Measurements from ENCODE around the gene CACNA1C.

The CACNA1C gene

DNA sequence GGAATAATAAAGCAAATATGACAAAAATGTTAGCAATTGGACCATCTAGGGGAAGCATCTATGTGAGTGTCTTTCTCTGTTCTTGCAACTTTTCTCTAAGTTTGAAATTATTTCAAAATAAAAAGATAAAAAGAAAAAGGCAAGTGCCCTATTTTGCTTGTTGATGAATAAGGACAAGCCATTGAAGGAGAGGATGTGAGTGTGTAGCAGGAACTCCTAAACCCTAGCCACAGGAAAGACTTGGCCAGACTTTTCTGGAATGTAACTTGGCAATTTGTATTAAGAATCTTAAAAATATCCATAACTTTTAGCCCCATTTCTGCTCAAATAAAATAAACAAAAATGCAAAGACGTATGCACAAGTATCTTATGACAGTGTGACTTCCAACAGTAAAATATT, 279.4 kb downstream of the CACNA1C start:
- no peak for DNase-seq

DNA sequence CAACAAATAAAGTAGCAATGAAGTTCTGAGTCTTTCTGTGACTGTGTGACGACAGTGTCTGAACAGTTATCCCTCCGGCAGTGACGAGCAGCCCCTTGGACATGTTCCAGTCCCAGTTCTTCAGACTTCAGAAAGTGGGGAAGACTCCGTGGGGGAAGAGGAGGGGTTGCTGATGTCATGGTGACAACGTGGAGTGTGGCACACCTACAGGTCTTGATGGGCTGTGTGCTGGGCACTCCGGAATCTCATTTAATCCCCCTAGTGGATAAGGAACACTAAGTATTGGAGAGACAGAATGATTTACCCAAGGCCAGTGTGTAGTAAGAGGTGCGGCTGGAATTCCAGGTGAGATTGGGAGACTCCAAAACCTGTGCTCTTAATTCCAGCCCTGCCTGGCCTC, 280.2 kb downstream of the CACNA1C start:
- DNase-seq = no peak

DNA sequence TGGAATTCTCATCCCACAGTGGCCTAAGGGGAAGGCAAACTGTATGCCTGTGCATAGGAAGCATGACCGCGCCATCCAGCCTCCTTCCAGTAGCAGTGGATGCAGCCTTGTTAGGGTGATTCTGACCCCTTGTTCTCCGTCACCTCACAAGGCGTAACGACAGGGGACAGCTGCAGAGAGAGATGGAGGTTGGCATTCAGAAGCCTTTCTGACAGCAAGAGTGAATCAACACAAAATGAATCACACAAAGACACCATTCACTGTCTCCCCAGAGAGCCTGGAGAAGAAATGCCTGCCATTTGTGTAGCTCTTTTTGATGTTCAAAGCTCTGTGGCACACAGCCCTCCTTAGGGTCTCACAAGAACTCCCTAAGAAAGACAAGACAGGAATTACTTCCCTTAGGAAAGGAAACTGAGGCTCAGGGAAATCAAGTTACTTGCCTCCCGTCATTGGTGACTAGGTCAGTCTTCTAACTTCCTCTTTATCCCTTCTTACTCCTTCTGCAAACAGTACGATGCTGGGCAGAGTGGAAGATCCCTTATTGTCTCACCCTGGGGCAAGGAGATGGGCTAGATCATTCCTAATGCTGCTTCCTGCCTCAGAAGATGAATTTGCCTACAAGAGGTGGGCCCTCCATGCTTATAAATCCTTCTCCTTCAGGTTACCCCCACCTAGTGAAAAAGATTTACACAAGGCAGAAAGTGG, 280.9 kb downstream of the CACNA1C start:
- DNase-seq = no peak

DNA sequence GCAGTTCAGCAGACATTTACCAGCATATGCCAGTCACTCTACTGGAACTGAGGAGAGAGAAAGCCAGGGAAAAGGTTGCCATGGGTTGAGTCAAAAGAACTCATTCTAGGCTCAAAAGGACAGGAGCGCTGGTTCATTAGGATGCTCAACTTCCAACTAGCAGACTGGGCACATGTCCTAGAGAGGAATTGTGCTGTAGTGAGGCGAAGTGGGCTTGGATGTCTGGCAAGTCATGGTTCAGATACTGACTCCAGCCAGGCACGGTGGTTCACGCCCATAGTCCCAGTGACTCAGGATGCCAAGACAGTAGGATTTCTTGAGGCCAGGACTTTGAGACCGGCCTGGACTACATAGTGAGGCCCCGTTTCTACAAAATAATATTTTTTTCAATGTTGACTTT, 281.5 kb downstream of the CACNA1C start:
- DNase-seq = no peak

DNA sequence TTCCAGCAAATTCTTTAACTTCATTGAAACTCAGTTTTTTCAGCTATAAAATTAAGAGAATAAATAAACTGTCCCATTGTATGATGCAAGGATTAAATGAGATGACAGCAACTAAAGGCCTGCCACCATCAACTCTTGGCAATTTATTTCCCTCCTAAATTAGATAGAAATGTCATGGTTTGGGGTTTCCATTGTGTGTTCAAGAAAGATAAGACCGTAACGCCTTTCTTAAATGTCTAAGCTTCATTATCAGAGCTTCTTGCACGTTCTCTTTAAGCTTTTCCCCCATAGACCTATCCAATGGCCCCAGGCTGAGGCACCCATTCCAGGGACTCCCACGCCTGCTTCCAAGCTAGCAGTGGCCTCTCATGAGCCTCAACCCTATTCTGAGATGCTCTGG, 281.9 kb downstream of the CACNA1C start:
- no peak for DNase-seq

DNA sequence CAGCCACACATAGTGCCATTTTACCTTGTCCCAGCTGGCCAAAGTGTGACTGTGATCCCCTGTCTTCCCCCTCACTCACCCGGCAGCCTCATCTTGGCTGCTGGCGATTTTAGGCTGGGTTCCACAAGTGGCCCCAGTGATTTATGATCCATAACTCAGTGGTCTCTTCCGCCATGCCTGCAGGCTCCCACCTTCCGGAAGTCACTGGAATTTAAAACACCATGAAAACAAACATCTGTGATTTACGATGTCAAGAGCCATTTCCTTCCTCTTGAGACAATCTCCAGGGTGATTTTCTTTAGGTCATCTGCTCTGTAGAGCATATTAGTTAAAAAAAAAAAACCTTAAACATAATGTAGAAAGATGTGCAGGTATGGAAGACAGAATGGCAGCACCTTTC, 282.3 kb downstream of the CACNA1C start:
- DNase-seq = no peak

DNA sequence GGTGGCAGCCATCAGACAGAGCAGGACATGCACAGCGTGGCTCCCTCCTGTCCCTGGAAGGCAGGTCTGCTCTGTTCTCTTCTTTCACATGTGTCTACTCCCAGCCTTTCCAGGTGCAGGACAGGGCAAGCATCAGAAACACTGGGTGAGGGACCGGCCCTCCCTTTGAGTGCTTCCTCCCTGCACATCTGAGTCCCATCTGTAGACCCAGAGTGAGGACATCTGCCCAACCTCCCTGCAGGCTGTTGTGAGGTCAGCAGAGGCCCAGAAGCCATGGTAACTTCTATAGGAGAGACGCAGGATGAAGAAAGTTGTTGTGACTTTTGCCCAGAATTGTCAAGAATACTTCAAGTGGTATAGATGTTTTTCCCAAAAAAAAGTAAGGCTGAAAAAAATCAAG, 282.7 kb downstream of the CACNA1C start:
- no peak for DNase-seq

DNA sequence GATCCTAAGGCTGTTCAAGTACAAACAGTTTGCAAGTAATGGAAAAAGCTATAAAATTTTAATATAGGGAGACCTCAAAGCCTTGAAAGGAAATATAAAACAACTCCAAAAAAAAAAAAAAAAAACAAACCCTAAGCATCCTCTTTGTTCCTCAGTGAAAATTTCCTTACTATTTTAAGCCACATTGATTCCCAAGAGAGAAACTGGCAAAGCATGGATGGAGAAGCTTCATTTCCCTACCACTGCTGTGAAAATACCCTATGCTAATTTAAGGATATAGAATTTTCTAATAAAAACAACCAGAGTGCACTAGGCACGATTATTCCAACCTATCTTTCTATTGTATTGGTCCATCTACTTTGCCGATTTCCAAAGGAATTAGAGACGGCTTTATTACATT, 283.1 kb downstream of the CACNA1C start:
- DNase-seq = no peak

DNA sequence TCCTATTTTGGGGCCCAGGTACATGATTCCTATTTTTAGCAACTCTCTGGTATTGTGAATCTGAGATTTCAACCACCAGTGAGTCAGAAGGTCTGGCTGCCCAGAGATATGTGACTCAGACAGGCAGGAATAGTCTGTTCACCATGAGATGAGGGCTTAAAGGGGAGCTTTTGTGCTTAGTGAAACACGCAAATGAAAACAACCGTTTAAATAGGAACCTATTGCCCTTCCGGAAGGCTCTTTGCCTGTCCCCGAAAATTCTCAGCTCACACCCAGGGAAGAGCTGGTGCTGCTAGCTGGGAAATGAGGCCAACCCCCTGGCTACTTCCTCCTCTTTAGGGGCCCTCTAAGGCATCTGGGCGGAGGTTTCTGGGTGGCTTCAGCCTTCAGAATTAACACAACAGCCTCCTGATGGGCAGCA, 283.6 kb downstream of the CACNA1C start:
- no peak for DNase-seq

DNA sequence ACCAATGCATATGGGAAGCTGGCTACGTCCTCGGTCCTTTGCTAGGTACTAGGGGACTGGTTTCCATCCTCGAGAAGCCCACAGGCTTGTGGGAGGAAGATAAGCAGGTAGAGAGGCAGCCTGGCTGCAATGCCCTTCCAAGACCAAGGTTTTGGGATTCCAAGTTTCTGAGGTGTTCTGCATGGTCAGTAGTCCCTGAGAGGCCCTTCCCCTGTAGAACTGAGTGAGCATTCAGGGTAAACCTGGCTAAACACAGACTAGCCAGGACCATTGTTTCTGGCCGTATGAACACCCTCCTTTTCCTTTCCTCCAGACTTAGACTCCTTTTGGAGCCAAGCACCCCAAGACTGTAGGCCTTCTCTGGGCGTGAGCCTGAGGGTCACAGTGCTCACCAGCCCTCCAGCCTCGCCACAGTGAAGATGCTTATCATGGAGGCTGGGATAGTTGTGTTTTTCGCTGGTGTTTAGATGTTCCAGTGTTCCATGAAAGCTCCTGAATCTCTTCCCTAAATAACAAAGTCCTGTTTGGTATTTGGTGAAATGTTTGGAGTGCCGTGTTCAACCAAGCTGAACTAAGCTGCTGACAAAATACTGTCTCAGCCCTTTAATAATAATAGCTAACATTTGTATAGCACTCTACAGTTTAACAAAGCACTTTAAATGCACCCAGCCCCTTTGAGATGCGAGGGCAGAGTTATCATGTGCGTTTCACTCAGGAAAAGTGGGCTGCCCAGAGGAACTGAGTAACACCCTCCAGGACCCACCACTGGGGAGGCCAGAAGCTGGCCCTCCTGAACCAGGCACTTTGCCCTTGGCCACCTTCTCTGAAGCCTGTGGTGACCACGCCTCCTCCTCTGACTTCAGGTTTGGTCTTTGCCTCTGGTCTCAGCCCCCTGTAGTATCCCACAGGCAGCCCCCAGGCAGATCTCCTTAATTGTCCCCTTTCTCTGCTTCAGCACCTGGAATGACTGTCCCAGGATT, 284.5 kb downstream of the CACNA1C start:
- DNase-seq = no peak

DNA sequence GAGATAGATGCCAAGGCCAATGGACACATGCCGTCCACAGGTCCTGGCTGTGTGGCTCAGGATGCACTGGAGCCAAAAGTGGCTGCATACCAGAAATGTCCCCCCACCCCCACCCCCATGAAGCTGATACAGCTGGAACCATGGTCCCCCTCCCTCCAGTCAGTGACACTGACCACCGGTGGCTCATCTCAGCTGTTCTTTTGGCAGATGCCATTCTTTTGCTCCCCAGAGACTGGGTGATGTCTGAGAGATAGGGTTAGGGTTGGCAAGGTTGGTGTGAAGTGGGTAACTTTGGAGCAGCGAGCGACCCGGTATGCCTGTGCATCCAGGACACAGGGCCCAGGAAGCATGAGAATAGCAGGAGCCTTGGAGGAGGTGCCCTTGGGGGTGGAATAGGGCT, 285.6 kb downstream of the CACNA1C start:
- no peak for DNase-seq

DNA sequence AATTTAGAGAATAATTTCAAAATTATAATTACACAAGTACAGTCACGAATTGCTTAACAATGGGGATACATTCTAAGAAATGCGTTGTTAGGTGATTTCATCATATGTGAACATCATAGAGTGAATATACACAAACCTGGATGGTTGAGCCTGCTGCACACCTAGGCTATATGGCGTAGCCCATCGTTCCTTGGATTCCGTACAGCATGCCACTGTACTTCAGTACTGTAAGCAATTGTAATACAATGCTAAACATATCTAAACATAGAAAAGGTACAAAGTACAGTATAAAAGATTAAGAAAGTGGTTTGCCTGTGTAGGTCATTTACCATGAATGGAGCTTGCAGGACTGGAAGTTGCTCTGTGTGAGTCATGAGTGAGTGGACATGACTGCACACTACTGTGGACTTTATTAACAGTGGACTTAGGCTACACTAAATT, 286.2 kb downstream of the CACNA1C start:
- DNase-seq = no peak

DNA sequence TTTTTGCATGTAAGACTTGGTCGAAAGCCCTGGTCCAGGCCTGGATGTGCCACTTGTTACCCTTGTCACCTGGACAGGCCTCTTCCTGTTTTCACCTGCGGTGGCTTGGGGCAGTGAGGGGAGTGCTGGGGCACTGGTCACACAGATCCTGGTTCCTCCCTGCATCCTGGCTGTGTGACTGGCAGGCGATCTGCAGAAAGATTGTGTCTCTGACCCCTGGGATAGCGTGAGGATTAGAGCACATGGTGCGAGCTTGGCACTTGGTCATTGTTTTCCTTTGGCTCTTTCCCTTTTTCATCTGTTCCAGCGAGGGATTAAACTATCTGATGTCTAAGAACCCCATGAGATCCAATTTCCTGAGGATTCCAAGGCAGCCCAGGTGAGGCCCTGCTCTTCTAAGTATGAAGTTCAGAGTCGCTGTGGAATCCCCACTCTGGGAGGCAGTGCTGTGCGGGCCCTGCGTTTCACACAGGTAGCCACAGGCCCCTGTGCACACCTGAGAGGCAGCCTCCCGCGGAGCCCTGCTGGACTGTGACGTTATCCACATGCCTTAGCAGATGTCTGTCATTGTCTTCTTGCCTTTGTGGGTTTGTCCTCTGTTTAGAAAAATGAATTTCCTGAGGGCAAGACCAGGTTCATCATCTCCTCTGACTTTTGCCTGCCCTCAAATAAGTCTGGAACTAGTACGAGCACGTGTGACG, 288.4 kb downstream of the CACNA1C start:
- no peak for DNase-seq

DNA sequence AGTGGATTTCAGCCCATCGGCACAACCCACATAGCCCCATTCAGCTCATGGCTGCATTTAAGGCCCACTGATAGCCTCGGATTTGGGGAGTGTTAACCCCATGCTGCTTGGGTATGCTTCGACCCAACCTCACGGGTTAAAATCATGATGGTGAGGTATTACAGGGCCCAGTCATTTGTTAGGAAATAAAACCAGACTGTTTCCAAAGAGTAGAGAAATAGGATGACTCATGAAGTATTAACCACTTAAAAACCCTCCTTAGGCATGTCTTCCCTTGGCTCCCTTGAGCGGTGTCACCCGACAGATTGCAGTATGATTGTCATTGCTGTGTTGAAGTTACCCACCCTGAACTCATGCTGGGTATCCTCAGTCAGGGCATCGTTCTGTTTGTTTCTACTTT, 289.1 kb downstream of the CACNA1C start:
- DNase-seq = no peak

DNA sequence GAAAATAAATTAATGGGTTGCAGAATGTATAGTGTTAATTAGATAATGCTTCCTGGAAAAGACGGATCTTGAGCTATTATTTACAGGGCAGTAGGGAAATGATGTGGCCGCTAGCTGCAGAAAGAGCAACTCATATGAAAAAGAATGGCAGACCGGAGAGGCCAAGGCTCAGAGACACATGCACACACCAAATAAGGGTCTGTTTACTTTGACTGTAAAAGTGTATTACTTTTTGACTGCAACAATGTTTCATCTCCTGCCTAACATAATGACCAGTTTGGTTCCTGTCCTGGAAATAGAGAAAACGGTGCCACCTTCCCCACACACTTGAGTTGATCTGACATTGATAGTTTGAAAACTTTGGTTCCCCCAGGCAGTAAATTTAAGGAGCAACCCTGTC, 290.9 kb downstream of the CACNA1C start:
- no peak for DNase-seq

DNA sequence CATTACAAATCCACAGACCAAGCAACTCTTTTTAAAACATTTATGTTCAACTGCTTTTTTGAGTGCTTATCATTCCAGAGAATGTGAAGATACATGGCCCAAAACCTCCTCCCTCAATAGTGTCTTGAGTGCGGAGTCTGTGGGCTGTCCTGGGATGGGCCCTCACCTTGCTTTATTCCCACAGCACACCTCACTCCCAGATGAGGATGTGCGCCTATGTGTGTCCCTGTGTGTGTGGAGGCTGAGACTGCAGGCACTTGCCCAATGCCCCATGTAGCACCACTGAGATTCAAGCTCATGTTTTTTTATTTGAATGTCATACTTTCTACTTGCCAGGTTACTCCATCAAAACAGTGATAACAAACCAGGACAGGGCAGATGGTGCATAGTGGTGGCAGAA, 291.7 kb downstream of the CACNA1C start:
- DNase-seq = no peak

DNA sequence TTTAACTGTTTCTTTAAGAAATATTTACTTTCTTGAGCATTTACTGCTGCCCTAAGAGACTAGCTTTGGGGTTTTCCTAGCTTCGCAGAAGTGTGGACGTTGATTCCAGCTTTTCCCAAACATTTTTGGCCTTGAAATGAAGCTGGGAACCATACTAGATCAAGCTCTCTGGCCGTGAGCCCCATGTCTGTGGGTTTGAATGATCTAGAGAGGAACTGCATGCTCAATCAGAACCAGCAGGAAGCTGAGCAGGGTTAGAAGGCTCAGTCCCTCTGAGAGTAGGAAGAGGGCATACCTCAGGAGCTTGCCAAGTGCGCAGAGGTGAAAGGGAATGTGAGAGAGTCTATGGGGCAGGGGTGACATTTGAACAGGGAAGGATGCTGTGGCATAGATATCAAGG, 292.1 kb downstream of the CACNA1C start:
- DNase-seq = no peak

DNA sequence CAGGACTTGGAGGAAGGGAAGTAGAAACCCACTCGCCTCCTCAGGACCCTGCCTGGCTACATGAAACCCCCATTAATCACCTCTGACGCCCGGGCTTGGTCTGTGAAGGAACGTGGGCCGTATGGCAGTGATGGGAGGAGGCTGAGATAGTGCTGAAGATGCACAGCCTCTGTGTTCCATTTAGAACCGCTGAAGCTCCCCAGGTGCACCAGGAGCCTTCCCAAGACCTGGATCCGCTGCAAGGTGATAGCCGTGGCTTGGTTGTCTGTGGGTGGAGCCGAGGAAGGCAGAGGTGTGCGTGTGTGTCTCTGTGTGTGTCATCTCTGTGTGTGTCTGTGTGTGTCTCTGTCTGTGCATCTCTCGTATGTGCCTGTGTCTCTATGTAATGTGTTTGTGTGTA, 293.1 kb downstream of the CACNA1C start:
- DNase-seq = no peak

DNA sequence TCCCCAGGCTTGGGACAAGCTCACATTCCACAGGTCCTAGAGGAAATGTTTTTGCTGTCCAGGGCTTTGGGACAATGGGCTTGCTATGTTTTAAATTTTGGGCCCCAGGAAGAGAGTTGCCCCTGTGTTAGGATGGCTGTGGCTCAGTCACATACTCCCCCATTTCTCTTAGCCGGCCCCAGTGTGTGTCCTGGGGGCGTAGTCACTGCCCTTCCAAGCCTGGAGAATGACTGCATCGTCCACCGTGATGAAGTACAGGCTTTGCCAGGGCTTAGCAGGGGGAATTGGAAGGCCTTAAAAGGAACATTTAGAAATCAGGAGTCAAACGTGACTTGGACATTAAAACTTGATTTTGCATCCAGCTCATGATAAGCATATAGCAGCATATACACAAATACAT, 293.6 kb downstream of the CACNA1C start:
- no peak for DNase-seq

DNA sequence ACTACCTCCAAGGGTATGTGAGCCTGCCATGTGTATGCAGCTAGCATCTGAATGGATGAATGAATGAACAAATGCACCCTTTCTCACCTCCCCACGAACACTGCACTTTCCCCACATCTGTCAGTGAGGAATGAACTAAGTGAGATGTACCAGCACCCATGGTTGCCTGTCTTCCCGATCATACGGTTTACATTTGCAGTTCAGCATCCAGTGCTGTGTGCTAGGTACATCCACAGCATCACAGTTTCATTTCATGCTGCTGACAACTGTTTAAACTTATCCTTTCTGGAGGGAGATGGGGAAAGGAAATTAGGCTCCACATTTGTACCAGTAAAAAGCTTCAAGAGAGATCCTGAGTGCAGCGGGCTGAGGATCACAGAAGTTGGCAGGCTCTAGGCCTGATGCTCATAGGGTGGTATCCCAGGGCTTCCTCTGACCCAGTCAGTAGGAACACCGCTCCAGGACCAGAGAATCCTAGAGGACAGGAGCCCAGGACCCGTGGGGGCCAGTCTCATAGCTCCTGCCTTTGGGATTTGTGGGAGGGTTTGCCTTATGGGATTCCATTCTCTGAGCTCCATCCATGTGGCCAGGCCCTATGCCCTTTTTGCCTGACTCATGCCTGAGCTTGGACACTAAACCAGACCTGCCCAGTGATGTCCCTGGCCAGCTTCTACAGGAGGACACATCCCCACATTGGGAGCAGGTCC, 294.5 kb downstream of the CACNA1C start:
- no peak for DNase-seq

DNA sequence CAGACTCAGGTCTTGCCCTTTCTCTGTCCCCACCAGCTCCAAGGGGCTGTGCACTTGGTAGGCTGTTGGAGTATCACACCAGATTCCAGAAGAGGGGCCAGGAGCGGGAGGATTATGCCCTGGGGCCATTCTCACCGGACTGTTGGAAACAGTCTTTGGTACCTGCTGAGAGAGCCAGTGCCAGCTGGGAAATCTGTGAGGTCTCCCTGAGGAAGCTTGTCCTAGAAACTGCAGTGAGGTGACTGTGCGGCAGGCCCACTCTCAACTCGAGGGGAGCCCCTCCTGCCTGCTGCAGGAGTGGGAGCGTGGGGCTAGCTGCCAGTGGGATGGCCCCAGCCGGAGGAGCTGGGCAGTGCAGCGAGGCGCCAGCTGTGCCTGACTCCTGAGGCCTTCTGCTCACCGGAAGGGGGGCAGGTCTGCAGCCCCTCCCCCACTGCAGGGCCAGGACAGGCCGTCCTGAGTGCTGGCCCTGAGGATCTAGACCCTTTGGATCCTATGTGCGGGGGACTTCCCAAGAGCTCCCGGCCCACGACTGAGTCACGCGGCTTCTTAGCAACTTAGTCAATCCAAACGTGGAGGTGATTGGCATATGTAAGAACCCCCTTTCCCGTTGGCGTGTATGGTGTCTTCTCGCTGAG, 295.2 kb downstream of the CACNA1C start:
- no peak for DNase-seq

DNA sequence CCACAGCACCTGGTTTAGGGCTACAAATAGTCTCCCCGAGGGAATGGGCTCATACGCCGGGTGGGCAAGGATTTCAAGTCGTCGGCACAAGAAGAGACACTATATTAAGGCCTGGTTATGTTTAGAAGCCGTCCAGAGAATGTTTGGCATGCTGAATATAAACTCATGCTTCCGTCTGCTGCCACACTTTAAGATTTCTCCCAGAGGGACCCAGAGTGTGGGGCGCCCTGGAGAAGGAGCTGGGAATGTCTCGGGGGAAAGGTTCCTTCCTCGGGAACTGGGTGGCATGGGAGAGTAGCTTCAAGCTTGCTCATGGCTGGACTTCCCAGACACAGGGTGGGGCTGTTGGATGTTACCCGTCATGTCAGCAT, 295.7 kb downstream of the CACNA1C start:
- DNase-seq = no peak

DNA sequence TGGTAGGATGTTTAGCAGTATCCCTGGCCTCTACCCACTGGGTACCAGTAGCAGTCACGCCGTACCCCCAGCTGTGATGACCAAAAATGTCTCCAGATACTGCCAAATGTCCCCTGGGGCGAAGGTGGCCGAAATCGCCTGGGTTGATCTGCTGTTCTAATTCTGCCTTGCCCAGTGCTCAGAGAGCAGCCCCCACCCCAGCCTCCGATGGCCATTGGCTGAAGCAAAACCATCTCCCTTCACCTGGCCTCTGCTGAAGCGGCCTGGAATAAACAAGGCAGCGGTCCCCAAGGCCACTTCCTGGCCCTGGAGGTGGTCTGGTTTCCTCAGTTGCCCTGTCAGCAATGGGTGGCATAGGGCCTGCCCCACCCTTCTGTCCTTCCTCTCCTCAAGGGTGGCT, 298.4 kb downstream of the CACNA1C start:
- no peak for DNase-seq

All from NCI-H146 (cell line).